C4-2B (cell line): ENCODE results near the gene TAAR5.

ENCODE experiments used
- CTCF ChIP-seq: fragments of 450-650 bp; conservative IDR thresholded peaks from 2 replicates; pipeline ENCODE4 v1.5.1; 2017; ENCODE audit warnings: mild to moderate bottlenecking
- ZFX ChIP-seq: fragments of 450-650 bp; IDR thresholded peaks from 2 replicates; pipeline ENCODE4 v1.6.1; 2017

GRCh38 chr6:132616677-132617076 is 27.1 kb upstream of the TAAR5 start:
- TF ChIP-seq CTCF (no peak), ZFX (no peak)
